Esophagus squamous epithelium (tissue), 5 donors: ENCODE data around the gene LXN. TPM values are rescaled to one million over a fixed set of nuclear protein-coding genes. Genes with fewer than 3 reads are reported as not detected.

ENCODE experiments used
- DNase-seq: peaks from one replicate; lab custom pipeline; 2025; lab: John Stamatoyannopoulos, UW
- H3K27ac ChIP-seq, 4 donors: fragments of 200-600 bp; sonication (generic); one replicate each; pipeline ENCODE4 v1.5.1; 2016 to 2019; ENCODE audit warnings: mild to moderate bottlenecking in 1 of 4
- H3K27me3 ChIP-seq, 4 donors: fragments of 200-600 bp; sonication (generic); 1 replicate in 3 of 4; 2 replicates in 1 of 4; pipeline versions ENCODE4 v1.5.1 to v1.6.0; 2017 to 2021; ENCODE audit warnings: antibody characterized with exemption in 1 of 4
- H3K36me3 ChIP-seq, 3 donors: fragments of 200-600 bp; sonication (generic); one replicate each; pipeline ENCODE4 v1.5.1; 2016 to 2019
- H3K4me1 ChIP-seq, 3 donors: fragments of 200-600 bp; sonication (generic); one replicate each; pipeline ENCODE4 v1.5.1; 2017 to 2019
- H3K4me3 ChIP-seq, 4 donors: fragments of 200-600 bp; sonication (generic); 1 replicate in 3 of 4; 2 replicates in 1 of 4; pipeline ENCODE4 v1.5.1; 2016 to 2019; ENCODE audit warnings: mild to moderate bottlenecking in 2 of 4, moderate library complexity in 1 of 4
- H3K9me3 ChIP-seq, 3 donors: fragments of 200-600 bp; sonication (generic); one replicate each; pipeline ENCODE4 v1.5.1; 2016 to 2019
- CTCF ChIP-seq, 6 experiments: fragments of 450-650 bp in 4 of 6; fragments of 200-600 bp in 2 of 6; sonication (generic) in 2 of 6; IDR thresholded peaks; one replicate each; pipeline ENCODE4 v1.5.1; 2016 to 2019; ENCODE audit warnings: antibody characterized with exemption in 6 of 6, mild to moderate bottlenecking in 4 of 6, moderate library complexity in 4 of 6
- POLR2A ChIP-seq, 4 donors: fragments of 450-650 bp; IDR thresholded peaks; one replicate each; pipeline ENCODE4 v1.6.1; 2017; ENCODE audit warnings: antibody characterized with exemption in 4 of 4, mild to moderate bottlenecking in 4 of 4, moderate library complexity in 3 of 4
- WGBS, 2 donors: methylation state at CpG; one replicate each; pipeline ENCODE4 v1.1.5; 2018; 5-methylcytosine and 5-hydroxymethylcytosine counted together
- intact Hi-C: fragments of 100-400 bp; cut with DNase I; formaldehyde crosslinking; loops from one replicate; pipeline ENCODE4 v1.15.0; 2022
- total RNA-seq, 4 donors: library from RNA; depleted of rRNA; stranded (reverse); fragments of >200 nt; gene quantifications; one replicate each; pipeline ENCODE4 v1.1.0, GENCODE V29; 2016
- donor health status: DM: yes; HTN: yes; CAD: no.

The LXN gene
- total RNA-seq, 4 donors from 2014 or later, result 4.7 to 11.1 (median 9.6) TPM

GRCh38 chr3:158685159-158685558, 12.7 kb upstream of the LXN start:
- Histone ChIP-seq H3K9me3 (no peaks in the 10 kb centered on the region), H3K4me1 (no peaks in the 10 kb centered on the region), H3K27me3 (no peaks in the 10 kb centered on the region), H3K4me3 (no peak overlapping the region), H3K27ac (no peak overlapping the region), H3K36me3 (peaks cover 0 to 64% (median 0%) of the 10 kb centered on the region in 3 donors)
- WGBS, 2 donors, result 71 to 78% methylated on average over 2 of the region's 2 CpGs
- intact Hi-C loops, result no loop called here
- TF ChIP-seq POLR2A (IDR thresholded peaks at IDR 0.05) (no peak), CTCF (IDR thresholded peaks at IDR 0.05) (no peak)
- DNase-seq, result no peak

- intact Hi-C loops, result no loop called here
- H3K36me3 ChIP-seq, result peaks cover 0 to 67% (median 0%) of the 10 kb centered on the region in 3 donors
Observed at GRCh38 chr3:158683230-158683962, 10.9 kb upstream of the LXN start.

GRCh38 chr3:158680861-158681260, 8.4 kb upstream of the LXN start:
- Histone ChIP-seq H3K36me3 (peaks cover 0 to 74% (median 0%) of the 10 kb centered on the region in 3 donors), H3K27me3 (no peaks in the 10 kb centered on the region), H3K4me1 (no peaks in the 10 kb centered on the region), H3K4me3 (no peak overlapping the region), H3K27ac (no peak overlapping the region), H3K9me3 (no peaks in the 10 kb centered on the region)
- WGBS, 2 donors, result 63 to 86% methylated on average over 2 of the region's 2 CpGs
- intact Hi-C loops, result no loop called here
- TF ChIP-seq CTCF (IDR thresholded peaks at IDR 0.05) (no peak), POLR2A (IDR thresholded peaks at IDR 0.05) (no peak)
- DNase-seq, result no peak

More at GRCh38 chr3:158683230-158683962, 10.9 kb upstream of the LXN start:
- TF ChIP-seq POLR2A (IDR thresholded peaks at IDR 0.05), result no peak
- no peaks in the 10 kb centered on the region for H3K4me1 ChIP-seq
- no peak overlapping the region for H3K4me3 ChIP-seq
- WGBS, 2 donors, result 85 to 88% methylated on average over 5 of the region's 5 CpGs
- no peaks in the 10 kb centered on the region for H3K9me3 ChIP-seq
- no peaks in the 10 kb centered on the region for H3K27me3 ChIP-seq
- no peak for DNase-seq
- no peak overlapping the region for H3K27ac ChIP-seq

GRCh38 chr3:158679547-158680000, 7.1 kb upstream of the LXN start:
- Histone ChIP-seq H3K9me3 (no peaks in the 10 kb centered on the region), H3K4me1 (no peaks in the 10 kb centered on the region), H3K36me3 (peaks cover 0 to 65% (median 0%) of the 10 kb centered on the region in 3 donors), H3K4me3 (no peak overlapping the region), H3K27ac (no peak overlapping the region), H3K27me3 (no peaks in the 10 kb centered on the region)
- WGBS, 2 donors, result 9 to 33% methylated on average over 1 of the region's 1 CpG
- no peak for DNase-seq
- TF ChIP-seq POLR2A (IDR thresholded peaks at IDR 0.05) (no peak), CTCF (IDR thresholded peaks at IDR 0.05) (no peak)
- intact Hi-C loops, result no loop called here

- Histone ChIP-seq H3K4me3 (no peak overlapping the region), H3K4me1 (no peaks in the 10 kb centered on the region), H3K27ac (no peak overlapping the region), H3K36me3 (peaks cover 0 to 56% (median 0%) of the 10 kb centered on the region in 3 donors), H3K27me3 (no peaks in the 10 kb centered on the region), H3K9me3 (no peaks in the 10 kb centered on the region)
- no peak for DNase-seq
- TF ChIP-seq CTCF (IDR thresholded peaks at IDR 0.05), result no peak
- no peak for TF ChIP-seq POLR2A (IDR thresholded peaks at IDR 0.05)
- WGBS, 2 donors, result 94% methylated on average over 2 of the region's 2 CpGs
- intact Hi-C loops, result no loop called here
Observed at GRCh38 chr3:158678687-158679086, 6.2 kb upstream of the LXN start.
